Measurements from ENCODE around the gene ADD1. TPM values are rescaled to one million over a fixed set of nuclear protein-coding genes. Genes with fewer than 3 reads are reported as not detected.

ADD1 gene
- total and polyA plus RNA-seq, 2 donors from 2014 or later = 232 to 313 TPM

GRCh38 chr4:2848449-2848848 lies 4.8 kb downstream of the ADD1 start:
- H3K4me1 ChIP-seq (ENCODE audit: control insufficient read depth in 2 of 3, insufficient read depth in 2 of 3, low read depth in 1 of 3, low read length in 3 of 3) = peaks cover 0 to 36% (median 21%) of the 10 kb centered on the region in 3 donors
- no peaks in the 10 kb centered on the region for H3K9me3 ChIP-seq (ENCODE audit: control insufficient read depth in 2 of 3, insufficient read depth in 1 of 3, low read length in 3 of 3)
- H3K9ac ChIP-seq (ENCODE audit: low read length in 3 of 3) = peak overlapping the region in 1 of 3 donors; percentile 56
- peak overlapping the region in 1 of 2 donors; percentile 34 for H3K27ac ChIP-seq (ENCODE audit: low read depth in 2 of 2, low read length in 2 of 2)
- intact Hi-C loops (cut with DNase I) = no loop called here
- H3K27me3 ChIP-seq (ENCODE audit: control insufficient read depth, insufficient read depth, low read length) = no peaks in the 10 kb centered on the region
- DNase-seq (no peak), FAIRE-seq (no peak)
- TF ChIP-seq CTCF (IDR thresholded peaks at IDR 0.05; ENCODE audit: borderline replicate concordance, extremely low read depth, insufficient read depth) = no peak
- no peak overlapping the region for H3K4me3 ChIP-seq (ENCODE audit: low read length in 3 of 3)
- no peaks in the 10 kb centered on the region for H3K36me3 ChIP-seq (ENCODE audit: control insufficient read depth in 2 of 3, insufficient read depth in 3 of 3, low read length in 3 of 3)

GRCh38 chr4:2849267-2850152 lies 5.9 kb downstream of the ADD1 start:
- intact Hi-C loops (cut with DNase I) = no loop called here
- Histone ChIP-seq H3K9me3 (ENCODE audit: control insufficient read depth in 2 of 3, insufficient read depth in 1 of 3, low read length in 3 of 3) (no peaks in the 10 kb centered on the region), H3K27me3 (ENCODE audit: control insufficient read depth, insufficient read depth, low read length) (no peaks in the 10 kb centered on the region), H3K36me3 (ENCODE audit: control insufficient read depth in 2 of 3, insufficient read depth in 3 of 3, low read length in 3 of 3) (peaks cover 0 to 7% (median 0%) of the 10 kb centered on the region in 3 donors), H3K27ac (ENCODE audit: low read depth in 2 of 2, low read length in 2 of 2) (peak overlapping the region; percentile 7 to 27), H3K9ac (ENCODE audit: low read length in 3 of 3) (no peak overlapping the region), H3K4me1 (ENCODE audit: control insufficient read depth in 2 of 3, insufficient read depth in 2 of 3, low read depth in 1 of 3, low read length in 3 of 3) (peaks cover 0 to 38% (median 21%) of the 10 kb centered on the region in 3 donors), H3K4me3 (ENCODE audit: low read length in 3 of 3) (no peak overlapping the region)
- FAIRE-seq (no peak), DNase-seq (no peak)
- TF ChIP-seq CTCF (IDR thresholded peaks at IDR 0.05; ENCODE audit: borderline replicate concordance, extremely low read depth, insufficient read depth) = no peak

GRCh38 chr4:2850966-2851798 lies 7.5 kb downstream of the ADD1 start:
- intact Hi-C loops (cut with DNase I) = no loop called here
- Histone ChIP-seq H3K27ac (ENCODE audit: low read depth in 2 of 2, low read length in 2 of 2) (peak overlapping the region; percentile 5 to 32), H3K9me3 (ENCODE audit: control insufficient read depth in 2 of 3, insufficient read depth in 1 of 3, low read length in 3 of 3) (no peaks in the 10 kb centered on the region), H3K36me3 (ENCODE audit: control insufficient read depth in 2 of 3, insufficient read depth in 3 of 3, low read length in 3 of 3) (peaks cover 0 to 7% (median 0%) of the 10 kb centered on the region in 3 donors), H3K4me3 (ENCODE audit: low read length in 3 of 3) (no peak overlapping the region), H3K27me3 (ENCODE audit: control insufficient read depth, insufficient read depth, low read length) (no peaks in the 10 kb centered on the region), H3K4me1 (ENCODE audit: control insufficient read depth in 2 of 3, insufficient read depth in 2 of 3, low read depth in 1 of 3, low read length in 3 of 3) (peaks cover 0 to 42% (median 19%) of the 10 kb centered on the region in 3 donors), H3K9ac (ENCODE audit: low read length in 3 of 3) (no peak overlapping the region)
- peak in 1 of 5 donors; percentile 29 for DNase-seq
- no peak for TF ChIP-seq CTCF (IDR thresholded peaks at IDR 0.05; ENCODE audit: borderline replicate concordance, extremely low read depth, insufficient read depth)
- FAIRE-seq = no peak
